ENCODE measurements around the gene MALAT1.

GRCh38 chr11:65555693-65556231 is 56.9 kb downstream of the MALAT1 start:
- TF ChIP-seq EZH2phosphoT487 (IDR thresholded peaks at IDR 0.05; ENCODE audit: borderline replicate concordance, low read depth, low read length): no peak
- TF ChIP-seq CTCF (conservative IDR thresholded peaks at IDR 0.05; ENCODE audit: low read length): no peak

Data from OCI-LY7 (cell line).